GM23338 (cell line): ENCODE results near the gene AGBL5. TPM values are rescaled to one million over a fixed set of nuclear protein-coding genes. Genes with fewer than 3 reads are reported as not detected.

Experiments used
- ATAC-seq: fragments of 200-7000 bp; cut with Tn5 transposase; 3 replicates; pipeline ENCODE4 v1.9.1; 2020
- DNase-seq: peaks from one replicate; pipeline ENCODE4 v3.0.0-alpha.2; 2015; ENCODE audit warnings: low spot score
- H2AFZ ChIP-seq: fragments of 200-600 bp; sonication (generic); 2 replicates; pipeline ENCODE4 v1.8.0; 2016; ENCODE audit warnings: antibody characterized with exemption, mild to moderate bottlenecking, moderate library complexity
- H3F3A ChIP-seq: fragments of 200-600 bp; sonication (generic); replicated peaks from 2 replicates; pipeline ENCODE4 v1.8.0; 2017; ENCODE audit warnings: antibody characterized with exemption, mixed run types, low read depth
- H3K27ac ChIP-seq: fragments of 200-600 bp; sonication (generic); 2 replicates; pipeline ENCODE4 v1.6.1; 2016; ENCODE audit warnings: low read depth
- H3K27me3 ChIP-seq: fragments of 200-600 bp; sonication (generic); 2 replicates; pipeline ENCODE4 v1.8.0; 2016; ENCODE audit warnings: mild to moderate bottlenecking, mixed run types, moderate library complexity; ENCODE audit not compliant: insufficient read depth
- H3K36me3 ChIP-seq: fragments of 200-600 bp; sonication (generic); 2 replicates; pipeline ENCODE4 v1.8.0; 2016; ENCODE audit warnings: mild to moderate bottlenecking; ENCODE audit not compliant: insufficient read depth
- H3K4me1 ChIP-seq: fragments of 200-600 bp; sonication (generic); 2 replicates; pipeline ENCODE4 v1.8.0; 2016; ENCODE audit warnings: mild to moderate bottlenecking, moderate library complexity; ENCODE audit not compliant: insufficient read depth
- H3K4me2 ChIP-seq: fragments of 200-600 bp; sonication (generic); 2 replicates; pipeline ENCODE4 v1.7.1; 2017; ENCODE audit warnings: mixed run types
- H3K4me3 ChIP-seq: fragments of 200-600 bp; sonication (generic); 2 replicates; pipeline ENCODE4 v1.6.1; 2016; ENCODE audit warnings: mixed run types
- H3K79me2 ChIP-seq: fragments of 200-600 bp; sonication (generic); replicated peaks from 2 replicates; pipeline ENCODE4 v1.8.0; 2017; ENCODE audit warnings: mild to moderate bottlenecking; ENCODE audit not compliant: insufficient read depth
- H3K9me2 ChIP-seq: fragments of 200-600 bp; sonication (generic); 2 replicates; pipeline ENCODE4 v1.8.0; 2017; ENCODE audit not compliant: insufficient read depth
- H4K20me1 ChIP-seq: fragments of 200-600 bp; sonication (generic); replicated peaks from 2 replicates; pipeline ENCODE4 v1.8.0; 2017; ENCODE audit warnings: mild to moderate bottlenecking; ENCODE audit not compliant: insufficient read depth
- H3K27ac Mint-ChIP-seq: 2 replicates; pipeline ENCODE4 v1.8.0; 2020; ENCODE audit warnings: inconsistent platforms, mild to moderate bottlenecking, moderate library complexity, mixed read lengths
- H3K27me3 Mint-ChIP-seq: 3 replicates; pipeline ENCODE4 v1.8.0; 2022; ENCODE audit warnings: low read depth, mild to moderate bottlenecking, moderate library complexity, mixed read lengths, inconsistent platforms; ENCODE audit not compliant: insufficient read depth, poor library complexity
- H3K36me3 Mint-ChIP-seq: 3 replicates; pipeline ENCODE4 v1.8.0; 2021; ENCODE audit warnings: low read depth, mild to moderate bottlenecking, inconsistent platforms, moderate library complexity, mixed read lengths
- H3K4me1 Mint-ChIP-seq: 3 replicates; pipeline ENCODE4 v1.8.0; 2020; ENCODE audit warnings: mild to moderate bottlenecking, inconsistent platforms, mixed read lengths
- H3K4me3 Mint-ChIP-seq: 3 replicates; pipeline ENCODE4 v1.8.0; 2021; ENCODE audit warnings: moderate library complexity, mild to moderate bottlenecking, inconsistent platforms, mixed read lengths
- H3K9me3 Mint-ChIP-seq: 3 replicates; pipeline ENCODE4 v1.8.0; 2020; ENCODE audit warnings: moderate library complexity, mild to moderate bottlenecking, inconsistent platforms, mixed read lengths
- CREB1 ChIP-seq: fragments of 250-450 bp; sonication (Bioruptor Pico); IDR thresholded peaks from 2 replicates; pipeline ENCODE4 v1.5.0; 2020; ENCODE audit warnings: low read depth, mild to moderate bottlenecking, moderate library complexity
- EZH2 ChIP-seq: fragments of 200-600 bp; sonication (generic); IDR thresholded peaks from one replicate; pipeline ENCODE4 v1.8.0; 2017; ENCODE audit warnings: antibody characterized with exemption, mild to moderate bottlenecking, low read depth; ENCODE audit not compliant: unreplicated experiment
- JUNB ChIP-seq: IDR thresholded peaks from one replicate; pipeline ENCODE4 v1.6.1; 2016; ENCODE audit warnings: antibody characterized with exemption; ENCODE audit not compliant: unreplicated experiment
- NANOG ChIP-seq: IDR thresholded peaks from 2 replicates; pipeline ENCODE4 v1.6.1; 2016; ENCODE audit warnings: antibody characterized with exemption, borderline replicate concordance
- POLR2AphosphoS5 ChIP-seq: IDR thresholded peaks from 2 replicates; pipeline ENCODE4 v1.6.1; 2016; ENCODE audit warnings: antibody characterized with exemption, low read depth
- STAT1 ChIP-seq: IDR thresholded peaks from one replicate; pipeline ENCODE4 v1.6.1; 2016; ENCODE audit warnings: antibody characterized with exemption; ENCODE audit not compliant: unreplicated experiment
- ZNF114 ChIP-seq: fragments of 250-450 bp; sonication (Bioruptor Pico); IDR thresholded peaks from 2 replicates; pipeline ENCODE4 v1.5.0; 2020; ENCODE audit warnings: mild to moderate bottlenecking, moderate library complexity
- ZNF331 ChIP-seq: fragments of 250-450 bp; sonication (Bioruptor Pico); IDR thresholded peaks from 2 replicates; pipeline ENCODE4 v1.5.0; 2020; ENCODE audit warnings: low read depth, mild to moderate bottlenecking, moderate library complexity
- ZNF462 ChIP-seq: fragments of 250-450 bp; sonication (Bioruptor Pico); IDR thresholded peaks from 2 replicates; pipeline ENCODE4 v1.5.0; 2020; ENCODE audit warnings: mild to moderate bottlenecking, moderate library complexity
- polyA plus RNA-seq: library from polyadenylated mRNA; unstranded; fragments of >200 nt; fragmentation: Nextera tagmentation; extraction: Ambion mirVana; gene quantifications from 2 replicates; pipeline ENCODE4 v1.2.1, GENCODE V29; 2016
- total RNA-seq: library from RNA; depleted of rRNA; stranded (reverse); fragments of >200 nt; shearing (Covaris generic); gene quantifications from 2 replicates; pipeline ENCODE4 v1.2.3, GENCODE V29; 2014
- TF ChIP-seq, protein P1 (sequence below): IDR thresholded peaks from one replicate; pipeline ENCODE4 v1.6.1; 2018; ENCODE audit warnings: antibody characterized with exemption; ENCODE audit not compliant: unreplicated experiment

AGBL5 gene
- total and polyA plus RNA-seq, 2 experiments from 2014 or later, result 17.9 to 31.3 TPM

DNA sequence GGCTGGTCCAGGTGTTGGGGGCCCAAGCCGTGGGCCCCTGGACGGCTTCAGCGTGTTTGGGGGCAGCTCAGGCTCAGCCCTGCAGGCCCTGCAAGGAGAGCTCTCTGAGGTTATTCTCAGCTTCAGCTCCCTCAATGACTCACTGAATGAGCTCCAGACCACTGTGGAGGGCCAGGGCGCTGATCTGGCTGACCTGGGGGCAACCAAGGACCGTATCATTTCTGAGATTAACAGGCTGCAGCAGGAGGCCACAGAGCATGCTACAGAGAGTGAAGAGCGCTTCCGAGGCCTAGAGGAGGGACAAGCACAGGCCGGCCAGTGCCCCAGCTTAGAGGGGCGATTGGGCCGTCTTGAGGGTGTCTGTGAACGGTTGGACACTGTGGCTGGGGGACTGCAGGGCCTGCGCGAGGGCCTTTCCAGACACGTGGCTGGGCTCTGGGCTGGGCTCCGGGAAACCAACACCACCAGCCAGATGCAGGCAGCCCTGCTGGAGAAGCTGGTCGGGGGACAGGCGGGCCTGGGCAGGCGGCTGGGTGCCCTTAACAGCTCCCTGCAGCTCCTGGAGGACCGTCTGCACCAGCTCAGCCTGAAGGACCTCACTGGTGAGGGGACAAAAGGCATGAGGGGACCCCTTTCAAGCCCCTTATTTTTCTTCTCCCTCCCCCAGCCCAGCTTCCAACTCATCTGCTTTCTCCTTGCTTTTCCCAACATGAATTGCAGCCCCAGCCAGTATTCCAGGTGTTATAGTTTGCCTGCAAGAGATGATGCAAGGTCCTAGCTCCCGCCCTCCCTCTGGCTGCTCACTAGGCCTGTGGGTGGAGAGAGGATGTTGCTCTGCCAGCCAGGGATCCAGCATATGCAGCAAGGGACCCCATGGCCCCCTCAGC is 32.2 kb downstream of the AGBL5 start:
- no peak overlapping the region for H3K4me3 ChIP-seq
- Mint-ChIP-seq H3K9me3 (no peaks in the 10 kb centered on the region; the same call in 2 of the 3 replicates), H3K4me3 (peak overlapping the region; percentile 21; the same call in 1 of the 3 replicates), H3K4me1 (peaks cover 40% of the 10 kb centered on the region), H3K36me3 (no peaks in the 10 kb centered on the region), H3K27ac (peak overlapping the region; percentile 84), H3K27me3 (peaks cover 28% of the 10 kb centered on the region)
- H3K36me3 ChIP-seq, result no peaks in the 10 kb centered on the region
- H4K20me1 ChIP-seq, result no peaks in the 10 kb centered on the region
- peaks cover 16% of the 10 kb centered on the region for H3K27me3 ChIP-seq
- DNase-seq (no peak), ATAC-seq (no peak)
- H2AFZ ChIP-seq, result no peak overlapping the region
- no peak overlapping the region for H3K4me2 ChIP-seq
- no peaks in the 10 kb centered on the region for H3K79me2 ChIP-seq
- peaks cover 15% of the 10 kb centered on the region for H3K4me1 ChIP-seq
- H3K9me2 ChIP-seq, result no peaks in the 10 kb centered on the region
- TF ChIP-seq CREB1 (no peak), ZNF462 (CRISPR knock-in tag) (no peak), STAT1 (no peak), JUNB (no peak), POLR2AphosphoS5 (no peak), ZNF331 (CRISPR knock-in tag) (no peak), NANOG (no peak), EZH2 (no peak), ZNF114 (no peak)
- TF ChIP-seq, protein P1, sequence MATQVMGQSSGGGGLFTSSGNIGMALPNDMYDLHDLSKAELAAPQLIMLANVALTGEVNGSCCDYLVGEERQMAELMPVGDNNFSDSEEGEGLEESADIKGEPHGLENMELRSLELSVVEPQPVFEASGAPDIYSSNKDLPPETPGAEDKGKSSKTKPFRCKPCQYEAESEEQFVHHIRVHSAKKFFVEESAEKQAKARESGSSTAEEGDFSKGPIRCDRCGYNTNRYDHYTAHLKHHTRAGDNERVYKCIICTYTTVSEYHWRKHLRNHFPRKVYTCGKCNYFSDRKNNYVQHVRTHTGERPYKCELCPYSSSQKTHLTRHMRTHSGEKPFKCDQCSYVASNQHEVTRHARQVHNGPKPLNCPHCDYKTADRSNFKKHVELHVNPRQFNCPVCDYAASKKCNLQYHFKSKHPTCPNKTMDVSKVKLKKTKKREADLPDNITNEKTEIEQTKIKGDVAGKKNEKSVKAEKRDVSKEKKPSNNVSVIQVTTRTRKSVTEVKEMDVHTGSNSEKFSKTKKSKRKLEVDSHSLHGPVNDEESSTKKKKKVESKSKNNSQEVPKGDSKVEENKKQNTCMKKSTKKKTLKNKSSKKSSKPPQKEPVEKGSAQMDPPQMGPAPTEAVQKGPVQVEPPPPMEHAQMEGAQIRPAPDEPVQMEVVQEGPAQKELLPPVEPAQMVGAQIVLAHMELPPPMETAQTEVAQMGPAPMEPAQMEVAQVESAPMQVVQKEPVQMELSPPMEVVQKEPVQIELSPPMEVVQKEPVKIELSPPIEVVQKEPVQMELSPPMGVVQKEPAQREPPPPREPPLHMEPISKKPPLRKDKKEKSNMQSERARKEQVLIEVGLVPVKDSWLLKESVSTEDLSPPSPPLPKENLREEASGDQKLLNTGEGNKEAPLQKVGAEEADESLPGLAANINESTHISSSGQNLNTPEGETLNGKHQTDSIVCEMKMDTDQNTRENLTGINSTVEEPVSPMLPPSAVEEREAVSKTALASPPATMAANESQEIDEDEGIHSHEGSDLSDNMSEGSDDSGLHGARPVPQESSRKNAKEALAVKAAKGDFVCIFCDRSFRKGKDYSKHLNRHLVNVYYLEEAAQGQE, result no peak
- peaks cover 8% of the 10 kb centered on the region; the same call in 1 of the 2 replicates for H3F3A ChIP-seq
- H3K27ac ChIP-seq, result no peak overlapping the region
